ENCODE measurements around the gene C16orf95.

DNA sequence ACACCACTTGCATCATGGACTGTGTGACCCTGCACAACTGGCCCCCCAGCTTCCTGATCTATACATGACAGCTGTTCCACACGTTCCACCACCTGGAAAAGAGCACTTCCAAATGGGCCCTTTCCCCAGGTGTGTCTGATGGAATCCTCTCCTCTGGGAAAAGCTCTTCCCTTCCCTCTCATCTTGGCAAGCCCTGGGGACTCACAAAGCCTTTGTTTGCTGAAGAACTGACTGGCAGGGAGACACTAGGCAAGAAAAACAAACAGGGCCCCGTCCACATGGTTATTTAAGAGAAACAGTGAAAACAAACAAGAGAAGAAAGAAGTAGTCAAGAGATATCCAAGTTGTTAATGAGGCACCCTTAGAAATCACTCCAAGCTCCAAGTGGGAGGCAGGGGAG lies 52.6 kb downstream of the C16orf95 start:
- TF ChIP-seq CTCF (IDR thresholded peaks at IDR 0.05) (no peak), POLR2A (IDR thresholded peaks at IDR 0.05) (no peak)

Measured in lower leg skin (tissue), 3 donors.